ENCODE results near the gene MEIS2.
A peak's percentile ranks its signal among the peaks of the same experiment; 100 is the strongest.

MEIS2 gene

GRCh38 chr15:37112971-37113670, 12.8 kb upstream of the MEIS2 start:
- no peak for DNase-seq (ENCODE audit: low spot score)

GRCh38 chr15:37112171-37112570, 11.8 kb upstream of the MEIS2 start:
- DNase-seq (ENCODE audit: low spot score): no peak

- DNase-seq (ENCODE audit: low spot score): no peak
These were observed 11.0 kb upstream of the MEIS2 start for GRCh38 chr15:37111427-37111717.

GRCh38 chr15:37109872-37110572, 9.7 kb upstream of the MEIS2 start:
- DNase-seq (ENCODE audit: low spot score): peak; percentile 3

- no peak for DNase-seq (ENCODE audit: low spot score)
These were observed 9.0 kb upstream of the MEIS2 start for GRCh38 chr15:37109168-37109871.

GRCh38 chr15:37108381-37109167, 8.2 kb upstream of the MEIS2 start:
- DNase-seq (ENCODE audit: low spot score): no peak

- no peak for DNase-seq (ENCODE audit: low spot score)
These were observed 7.5 kb upstream of the MEIS2 start for GRCh38 chr15:37107744-37108380.

GRCh38 chr15:37107071-37107743, 6.9 kb upstream of the MEIS2 start:
- DNase-seq (ENCODE audit: low spot score): no peak

GRCh38 chr15:37106490-37107001, 6.2 kb upstream of the MEIS2 start:
- no peak for DNase-seq (ENCODE audit: low spot score)

- no peak for DNase-seq (ENCODE audit: low spot score)
These were observed 5.5 kb upstream of the MEIS2 start for GRCh38 chr15:37105889-37106288.

- no peak for DNase-seq (ENCODE audit: low spot score)
These were observed 4.7 kb upstream of the MEIS2 start for GRCh38 chr15:37105029-37105428.

- no peak for DNase-seq (ENCODE audit: low spot score)
These were observed 4.2 kb upstream of the MEIS2 start for GRCh38 chr15:37104424-37104981.

GRCh38 chr15:37103475-37104423, 3.4 kb upstream of the MEIS2 start:
- DNase-seq (ENCODE audit: low spot score): no peak

GRCh38 chr15:37103163-37103435, 2.8 kb upstream of the MEIS2 start:
- DNase-seq (ENCODE audit: low spot score): no peak

GRCh38 chr15:37102305-37103162, 2.2 kb upstream of the MEIS2 start:
- DNase-seq (ENCODE audit: low spot score): no peak

- DNase-seq (ENCODE audit: low spot score): peak; percentile 59
These were observed 1.6 kb upstream of the MEIS2 start for GRCh38 chr15:37101980-37102304.

- DNase-seq (ENCODE audit: low spot score): no peak
These were observed 542 bp upstream of the MEIS2 start for GRCh38 chr15:37100966-37101215.

- no peak for DNase-seq (ENCODE audit: low spot score)
These were observed 835 bp downstream of the MEIS2 start for GRCh38 chr15:37099319-37100108.
